ENCODE results near the gene PHAF1.

Gene PHAF1

GRCh38 chr16:67148221-67148620 lies 38.5 kb downstream of the PHAF1 start:
- DNase-seq: no peak

GRCh38 chr16:67148656-67149275 lies 39.0 kb downstream of the PHAF1 start:
- no peak for DNase-seq

- DNase-seq: no peak
These were observed 39.7 kb downstream of the PHAF1 start for GRCh38 chr16:67149276-67150046.

GRCh38 chr16:67150047-67150832 lies 40.5 kb downstream of the PHAF1 start:
- no peak for DNase-seq

- DNase-seq: peak; percentile 78
These were observed 41.2 kb downstream of the PHAF1 start, which contains the start of gene B3GNT9 for GRCh38 chr16:67150833-67151396. Gene B3GNT9, minus strand, starts transcription at chr16:67150998. Its CDS starts 513 bp downstream, at chr16:67150485.

- DNase-seq: no peak
These were observed 41.8 kb downstream of the PHAF1 start for GRCh38 chr16:67151431-67152097.

- no peak for DNase-seq
These were observed 45.0 kb downstream of the PHAF1 start for GRCh38 chr16:67154578-67155294.

- DNase-seq: peak; percentile 51
These were observed 45.8 kb downstream of the PHAF1 start for GRCh38 chr16:67155295-67156142.

GRCh38 chr16:67156143-67156844 lies 46.6 kb downstream of the PHAF1 start:
- DNase-seq: no peak

- no peak for DNase-seq
These were observed 47.5 kb downstream of the PHAF1 start for GRCh38 chr16:67157106-67157748.

GRCh38 chr16:67157892-67158635 lies 48.3 kb downstream of the PHAF1 start:
- no peak for DNase-seq

GRCh38 chr16:67158637-67159600 lies 49.2 kb downstream of the PHAF1 start:
- DNase-seq: no peak

- no peak for DNase-seq
These were observed 51.9 kb downstream of the PHAF1 start for GRCh38 chr16:67161595-67162058.

- DNase-seq: no peak
These were observed 52.9 kb downstream of the PHAF1 start for GRCh38 chr16:67162506-67163163.

GRCh38 chr16:67163164-67163998 lies 53.6 kb downstream of the PHAF1 start:
- DNase-seq: no peak

- DNase-seq: no peak
These were observed 54.3 kb downstream of the PHAF1 start for GRCh38 chr16:67163999-67164558.

Data from NCI-H226 (cell line).